ENCODE data around the gene VPS11. TPM values are rescaled to one million over a fixed set of nuclear protein-coding genes. Genes with fewer than 3 reads are reported as not detected.

Gene VPS11
- polyA plus RNA-seq, 2 of the 4 experiments (the other 2 are of a cell fraction), result 4.6 to 12.0 TPM

DNA sequence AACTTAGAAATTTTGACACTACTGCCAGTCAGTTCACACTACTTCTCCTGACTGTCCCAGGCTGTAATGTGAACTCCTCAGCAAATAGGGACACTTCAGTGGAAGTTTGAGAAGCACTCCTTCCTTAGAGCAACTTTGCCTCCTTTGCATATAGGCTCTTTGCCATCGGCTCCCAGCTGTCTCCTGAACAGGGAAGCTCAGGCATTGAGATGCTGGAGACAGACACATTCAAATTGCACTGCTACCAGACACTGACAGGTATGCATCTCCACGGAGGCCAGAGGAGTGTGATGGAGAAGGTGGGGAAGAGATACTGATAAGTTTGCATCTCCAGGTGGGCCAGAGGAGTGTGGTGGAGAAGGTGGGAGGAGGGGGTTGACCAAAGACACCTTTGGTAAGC, 47.6 kb upstream of the VPS11 start:
- peaks cover 44% of the 10 kb centered on the region for H3K4me1 ChIP-seq
- no peak for TF ChIP-seq CBX8 (IDR thresholded peaks at IDR 0.05)
- TF ChIP-seq NFE2L2 (conservative IDR thresholded peaks at IDR 0.05; ENCODE audit: low read length), result no peak
- TF ChIP-seq, protein P1, sequence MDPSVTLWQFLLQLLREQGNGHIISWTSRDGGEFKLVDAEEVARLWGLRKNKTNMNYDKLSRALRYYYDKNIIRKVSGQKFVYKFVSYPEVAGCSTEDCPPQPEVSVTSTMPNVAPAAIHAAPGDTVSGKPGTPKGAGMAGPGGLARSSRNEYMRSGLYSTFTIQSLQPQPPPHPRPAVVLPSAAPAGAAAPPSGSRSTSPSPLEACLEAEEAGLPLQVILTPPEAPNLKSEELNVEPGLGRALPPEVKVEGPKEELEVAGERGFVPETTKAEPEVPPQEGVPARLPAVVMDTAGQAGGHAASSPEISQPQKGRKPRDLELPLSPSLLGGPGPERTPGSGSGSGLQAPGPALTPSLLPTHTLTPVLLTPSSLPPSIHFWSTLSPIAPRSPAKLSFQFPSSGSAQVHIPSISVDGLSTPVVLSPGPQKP (IDR thresholded peaks at IDR 0.05; ENCODE audit: low read depth, low read length), result no peak
- TF ChIP-seq, protein P2, sequence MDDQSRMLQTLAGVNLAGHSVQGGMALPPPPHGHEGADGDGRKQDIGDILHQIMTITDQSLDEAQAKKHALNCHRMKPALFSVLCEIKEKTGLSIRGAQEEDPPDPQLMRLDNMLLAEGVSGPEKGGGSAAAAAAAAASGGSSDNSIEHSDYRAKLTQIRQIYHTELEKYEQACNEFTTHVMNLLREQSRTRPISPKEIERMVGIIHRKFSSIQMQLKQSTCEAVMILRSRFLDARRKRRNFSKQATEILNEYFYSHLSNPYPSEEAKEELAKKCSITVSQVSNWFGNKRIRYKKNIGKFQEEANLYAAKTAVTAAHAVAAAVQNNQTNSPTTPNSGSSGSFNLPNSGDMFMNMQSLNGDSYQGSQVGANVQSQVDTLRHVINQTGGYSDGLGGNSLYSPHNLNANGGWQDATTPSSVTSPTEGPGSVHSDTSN (IDR thresholded peaks at IDR 0.05), result no peak
- no peak for TF ChIP-seq HOXB13 (CRISPR knock-in tag; IDR thresholded peaks at IDR 0.05; ENCODE audit: low read depth)
- TF ChIP-seq ZNF302 (CRISPR knock-in tag; IDR thresholded peaks at IDR 0.05), result no peak
- TF ChIP-seq, protein P3, sequence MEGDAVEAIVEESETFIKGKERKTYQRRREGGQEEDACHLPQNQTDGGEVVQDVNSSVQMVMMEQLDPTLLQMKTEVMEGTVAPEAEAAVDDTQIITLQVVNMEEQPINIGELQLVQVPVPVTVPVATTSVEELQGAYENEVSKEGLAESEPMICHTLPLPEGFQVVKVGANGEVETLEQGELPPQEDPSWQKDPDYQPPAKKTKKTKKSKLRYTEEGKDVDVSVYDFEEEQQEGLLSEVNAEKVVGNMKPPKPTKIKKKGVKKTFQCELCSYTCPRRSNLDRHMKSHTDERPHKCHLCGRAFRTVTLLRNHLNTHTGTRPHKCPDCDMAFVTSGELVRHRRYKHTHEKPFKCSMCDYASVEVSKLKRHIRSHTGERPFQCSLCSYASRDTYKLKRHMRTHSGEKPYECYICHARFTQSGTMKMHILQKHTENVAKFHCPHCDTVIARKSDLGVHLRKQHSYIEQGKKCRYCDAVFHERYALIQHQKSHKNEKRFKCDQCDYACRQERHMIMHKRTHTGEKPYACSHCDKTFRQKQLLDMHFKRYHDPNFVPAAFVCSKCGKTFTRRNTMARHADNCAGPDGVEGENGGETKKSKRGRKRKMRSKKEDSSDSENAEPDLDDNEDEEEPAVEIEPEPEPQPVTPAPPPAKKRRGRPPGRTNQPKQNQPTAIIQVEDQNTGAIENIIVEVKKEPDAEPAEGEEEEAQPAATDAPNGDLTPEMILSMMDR (IDR thresholded peaks at IDR 0.05), result no peak
- TF ChIP-seq RFX5 (IDR thresholded peaks at IDR 0.05), result no peak
- TF ChIP-seq RAD21 (conservative IDR thresholded peaks at IDR 0.05 in 1 of 2, IDR thresholded peaks at IDR 0.05 in 1 of 2), result no peak
- no peak for TF ChIP-seq TP53 (CRISPR knock-in tag; IDR thresholded peaks at IDR 0.05)
- no peak for TF ChIP-seq EHF (CRISPR knock-in tag; IDR thresholded peaks at IDR 0.05)
- TF ChIP-seq, protein P4, sequence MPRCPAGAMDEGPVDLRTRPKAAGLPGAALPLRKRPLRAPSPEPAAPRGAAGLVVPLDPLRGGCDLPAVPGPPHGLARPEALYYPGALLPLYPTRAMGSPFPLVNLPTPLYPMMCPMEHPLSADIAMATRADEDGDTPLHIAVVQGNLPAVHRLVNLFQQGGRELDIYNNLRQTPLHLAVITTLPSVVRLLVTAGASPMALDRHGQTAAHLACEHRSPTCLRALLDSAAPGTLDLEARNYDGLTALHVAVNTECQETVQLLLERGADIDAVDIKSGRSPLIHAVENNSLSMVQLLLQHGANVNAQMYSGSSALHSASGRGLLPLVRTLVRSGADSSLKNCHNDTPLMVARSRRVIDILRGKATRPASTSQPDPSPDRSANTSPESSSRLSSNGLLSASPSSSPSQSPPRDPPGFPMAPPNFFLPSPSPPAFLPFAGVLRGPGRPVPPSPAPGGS (IDR thresholded peaks at IDR 0.05), result no peak
- TF ChIP-seq HOXA7 (CRISPR knock-in tag; IDR thresholded peaks at IDR 0.05), result no peak
- no peak for TF ChIP-seq SMC3 (IDR thresholded peaks at IDR 0.05)
- no peak for TF ChIP-seq ZFP36 (IDR thresholded peaks at IDR 0.05; ENCODE audit: borderline replicate concordance, partially characterized antibody)
- TF ChIP-seq, protein P5, sequence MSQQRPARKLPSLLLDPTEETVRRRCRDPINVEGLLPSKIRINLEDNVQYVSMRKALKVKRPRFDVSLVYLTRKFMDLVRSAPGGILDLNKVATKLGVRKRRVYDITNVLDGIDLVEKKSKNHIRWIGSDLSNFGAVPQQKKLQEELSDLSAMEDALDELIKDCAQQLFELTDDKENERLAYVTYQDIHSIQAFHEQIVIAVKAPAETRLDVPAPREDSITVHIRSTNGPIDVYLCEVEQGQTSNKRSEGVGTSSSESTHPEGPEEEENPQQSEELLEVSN (IDR thresholded peaks at IDR 0.05; ENCODE audit: borderline replicate concordance, low read depth), result no peak
- FAIRE-seq, result no peak
- H3K4me3 ChIP-seq, result peak overlapping the region; percentile 72
- DNase-seq (ENCODE audit: low read depth in 1 of 2, low spot score in 1 of 2), result no peak
- H3K9me3 ChIP-seq, result no peaks in the 10 kb centered on the region
- CTCF ChIA-PET, result no interaction called here
- no peak overlapping the region for H3K27ac ChIP-seq
- 82% methylated on average over 2 of the region's 2 CpGs for WGBS (ENCODE audit: missing lambda C conversion rate)
- H3K4me2 ChIP-seq, result peak overlapping the region; percentile 83
- no peak for ATAC-seq
- POLR2A ChIA-PET, result no interaction called here

DNA sequence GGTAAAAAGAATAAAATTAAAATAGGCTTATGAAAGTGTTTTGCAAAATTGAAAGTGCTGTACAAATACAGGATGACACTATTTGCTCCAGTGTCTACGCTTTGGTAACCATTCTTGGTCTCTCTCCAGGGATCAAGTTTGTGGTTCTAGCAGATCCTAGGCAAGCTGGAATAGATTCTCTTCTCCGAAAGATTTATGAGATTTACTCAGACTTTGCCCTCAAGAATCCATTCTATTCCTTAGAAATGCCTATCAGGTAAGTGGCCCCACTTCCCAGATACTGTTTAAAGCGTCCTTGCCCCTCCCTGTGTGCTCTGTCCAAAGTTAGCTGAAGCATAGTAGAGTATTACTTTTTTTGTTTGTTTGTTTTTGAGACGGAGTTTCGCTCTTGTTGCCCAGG, 46.0 kb upstream of the VPS11 start:
- ChIA-PET CTCF (interaction anchor here (1.0 to 2.0 kb wide), 2 partner anchors 9 to 13 kb away, joined by 4 to 8 read pairs; partner anchors contain the start of gene SLC37A4), POLR2A (no interaction called here)
- peaks cover 29% of the 10 kb centered on the region for H3K4me1 ChIP-seq
- no peak overlapping the region for H3K27ac ChIP-seq
- no peak for DNase-seq (ENCODE audit: low read depth in 1 of 2, low spot score in 1 of 2)
- H3K4me2 ChIP-seq, result no peak overlapping the region
- no peak for ATAC-seq
- H3K9me3 ChIP-seq, result no peaks in the 10 kb centered on the region
- TF ChIP-seq JUNB (IDR thresholded peaks at IDR 0.05), result no peak
- TF ChIP-seq, protein P5 (IDR thresholded peaks at IDR 0.05; ENCODE audit: borderline replicate concordance, low read depth), result no peak
- TF ChIP-seq FOXS1 (CRISPR knock-in tag; IDR thresholded peaks at IDR 0.05), result no peak
- TF ChIP-seq, protein P1 (IDR thresholded peaks at IDR 0.05; ENCODE audit: low read depth, low read length), result no peak
- TF ChIP-seq, protein P6, sequence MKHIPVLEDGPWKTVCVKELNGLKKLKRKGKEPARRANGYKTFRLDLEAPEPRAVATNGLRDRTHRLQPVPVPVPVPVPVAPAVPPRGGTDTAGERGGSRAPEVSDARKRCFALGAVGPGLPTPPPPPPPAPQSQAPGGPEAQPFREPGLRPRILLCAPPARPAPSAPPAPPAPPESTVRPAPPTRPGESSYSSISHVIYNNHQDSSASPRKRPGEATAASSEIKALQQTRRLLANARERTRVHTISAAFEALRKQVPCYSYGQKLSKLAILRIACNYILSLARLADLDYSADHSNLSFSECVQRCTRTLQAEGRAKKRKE (CRISPR knock-in tag; IDR thresholded peaks at IDR 0.05; ENCODE audit: low read depth), result no peak
- no peak for TF ChIP-seq EP300 (IDR thresholded peaks at IDR 0.05)
- no peak for TF ChIP-seq NPAS2 (CRISPR knock-in tag; IDR thresholded peaks at IDR 0.05; ENCODE audit: borderline replicate concordance)
- TF ChIP-seq ZFP36 (IDR thresholded peaks at IDR 0.05; ENCODE audit: borderline replicate concordance, partially characterized antibody), result no peak
- TF ChIP-seq TFCP2L1 (CRISPR knock-in tag; IDR thresholded peaks at IDR 0.05), result no peak
- no peak for TF ChIP-seq RNF2 (IDR thresholded peaks at IDR 0.05; ENCODE audit: borderline replicate concordance, low read depth)
- no peak for TF ChIP-seq CHD2 (IDR thresholded peaks at IDR 0.05; ENCODE audit: low read length, partially characterized antibody)
- TF ChIP-seq HOXA7 (CRISPR knock-in tag; IDR thresholded peaks at IDR 0.05), result no peak
- TF ChIP-seq CBX2 (IDR thresholded peaks at IDR 0.05; ENCODE audit: borderline replicate concordance, low read depth), result no peak
- TF ChIP-seq NR3C1 (IDR thresholded peaks at IDR 0.05), result no peak
- no peak for TF ChIP-seq MAFK (IDR thresholded peaks at IDR 0.05; ENCODE audit: partially characterized antibody)
- TF ChIP-seq SREBF2 (IDR thresholded peaks at IDR 0.05), result no peak
- no peak for TF ChIP-seq ZSCAN20 (CRISPR knock-in tag; IDR thresholded peaks at IDR 0.05)
- no peak for TF ChIP-seq HOXB13 (CRISPR knock-in tag; IDR thresholded peaks at IDR 0.05; ENCODE audit: low read depth)
- no peak overlapping the region for H3K4me3 ChIP-seq
- 83% methylated on average over 5 of the region's 5 CpGs for WGBS (ENCODE audit: missing lambda C conversion rate)
- FAIRE-seq, result no peak
